ENCODE results near the gene DPP6.

DNA sequence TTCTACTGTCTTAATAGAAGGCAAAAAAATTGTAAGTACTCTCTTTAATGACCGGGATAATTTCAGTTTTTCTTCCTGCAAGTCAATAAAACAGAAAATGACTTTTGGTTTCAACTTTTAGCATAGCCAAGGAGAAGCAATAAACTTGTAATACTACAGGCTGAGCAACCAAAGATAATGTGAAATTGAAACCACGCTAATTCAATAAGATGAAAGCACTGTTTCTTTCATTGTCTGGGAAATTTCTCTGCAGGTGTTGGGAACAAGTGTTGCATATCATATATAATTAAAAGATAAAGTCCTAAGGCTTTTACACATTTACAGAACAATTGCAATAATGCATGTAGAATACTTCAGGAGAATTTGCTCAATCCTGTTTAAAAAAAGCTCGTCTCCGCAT is 488.4 kb downstream of the DPP6 start:
- TF ChIP-seq, protein P1, sequence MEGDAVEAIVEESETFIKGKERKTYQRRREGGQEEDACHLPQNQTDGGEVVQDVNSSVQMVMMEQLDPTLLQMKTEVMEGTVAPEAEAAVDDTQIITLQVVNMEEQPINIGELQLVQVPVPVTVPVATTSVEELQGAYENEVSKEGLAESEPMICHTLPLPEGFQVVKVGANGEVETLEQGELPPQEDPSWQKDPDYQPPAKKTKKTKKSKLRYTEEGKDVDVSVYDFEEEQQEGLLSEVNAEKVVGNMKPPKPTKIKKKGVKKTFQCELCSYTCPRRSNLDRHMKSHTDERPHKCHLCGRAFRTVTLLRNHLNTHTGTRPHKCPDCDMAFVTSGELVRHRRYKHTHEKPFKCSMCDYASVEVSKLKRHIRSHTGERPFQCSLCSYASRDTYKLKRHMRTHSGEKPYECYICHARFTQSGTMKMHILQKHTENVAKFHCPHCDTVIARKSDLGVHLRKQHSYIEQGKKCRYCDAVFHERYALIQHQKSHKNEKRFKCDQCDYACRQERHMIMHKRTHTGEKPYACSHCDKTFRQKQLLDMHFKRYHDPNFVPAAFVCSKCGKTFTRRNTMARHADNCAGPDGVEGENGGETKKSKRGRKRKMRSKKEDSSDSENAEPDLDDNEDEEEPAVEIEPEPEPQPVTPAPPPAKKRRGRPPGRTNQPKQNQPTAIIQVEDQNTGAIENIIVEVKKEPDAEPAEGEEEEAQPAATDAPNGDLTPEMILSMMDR (IDR thresholded peaks at IDR 0.05; ENCODE audit: low read depth, low read length) = no peak
- TF ChIP-seq POLR2A (IDR thresholded peaks at IDR 0.05; ENCODE audit: extremely low read depth, insufficient read length) = no peak
